Mucosa of rectum (tissue), 2 donors: Measurements from ENCODE around the gene MAP7.

ENCODE experiments used
- H3K27ac ChIP-seq, 2 donors: one replicate each; pipeline ENCODE4 v1.7.0; 2013; ENCODE audit warnings: inconsistent platforms in 2 of 2, low read depth in 2 of 2, low read length in 2 of 2
- H3K27me3 ChIP-seq, 2 donors: one replicate each; pipeline ENCODE4 v1.7.0; 2013; ENCODE audit warnings: low read length in 2 of 2; ENCODE audit not compliant: control insufficient read depth in 2 of 2, insufficient read depth in 2 of 2
- H3K36me3 ChIP-seq, 2 donors: one replicate each; pipeline ENCODE4 v1.7.0; 2013; ENCODE audit warnings: low read length in 2 of 2; ENCODE audit not compliant: control insufficient read depth in 2 of 2, insufficient read depth in 2 of 2
- H3K4me1 ChIP-seq, 2 donors: one replicate each; pipeline ENCODE4 v1.7.0; 2013; ENCODE audit warnings: low read length in 2 of 2, mild to moderate bottlenecking in 1 of 2; ENCODE audit not compliant: control insufficient read depth in 2 of 2, insufficient read depth in 2 of 2
- H3K4me3 ChIP-seq, 2 donors: one replicate each; pipeline ENCODE4 v1.7.0; 2013; ENCODE audit warnings: low read length in 2 of 2
- H3K9ac ChIP-seq, 2 donors: one replicate each; pipeline ENCODE4 v1.7.0; 2013; ENCODE audit warnings: low read length in 2 of 2, low read depth in 1 of 2, mild to moderate bottlenecking in 1 of 2
- H3K9me3 ChIP-seq, 2 donors: one replicate each; pipeline ENCODE4 v1.7.0; 2013; ENCODE audit warnings: low read length in 2 of 2; ENCODE audit not compliant: control insufficient read depth in 2 of 2
- donor health status: healthy.
- donor health status: Normal muscosa, but diverticular disease.

Gene MAP7

DNA sequence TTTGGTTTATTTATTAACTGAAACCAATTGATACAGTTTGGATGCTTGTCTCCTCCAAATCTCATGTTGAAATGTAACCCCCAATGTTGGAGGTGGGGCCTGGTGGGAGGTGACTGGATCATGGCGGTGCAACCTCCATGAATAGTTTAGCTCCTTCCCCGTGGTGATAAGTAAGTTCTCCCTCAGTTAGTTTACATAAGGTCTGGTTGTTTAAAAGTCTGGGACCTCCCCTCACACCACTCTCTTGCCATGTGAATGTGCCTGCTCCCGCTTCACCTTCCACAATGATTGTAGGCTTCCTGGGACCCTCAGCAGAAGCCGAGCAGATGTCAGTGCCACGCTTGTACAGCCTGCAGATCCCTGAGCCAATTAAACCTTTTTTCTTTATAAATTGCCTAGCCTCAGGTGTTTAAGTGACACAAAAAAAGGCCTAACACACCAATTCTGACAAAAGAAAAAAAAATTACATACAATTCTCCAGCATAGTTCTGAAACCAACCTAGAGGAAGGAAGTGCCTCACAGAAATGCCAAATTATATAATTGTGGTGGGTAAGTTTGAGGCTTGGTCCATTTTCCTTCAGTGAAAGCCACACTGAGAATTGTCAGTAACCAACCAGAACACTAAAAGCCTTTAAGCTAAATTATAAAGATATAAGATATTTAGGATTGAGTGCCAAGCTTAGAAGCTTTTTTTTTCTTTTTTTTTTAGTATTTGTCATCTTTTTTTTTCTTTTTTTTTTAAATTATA is 15.0 kb downstream of the MAP7 start:
- H3K27ac ChIP-seq = no peak overlapping the region
- no peaks in the 10 kb centered on the region for H3K27me3 ChIP-seq
- no peak overlapping the region for H3K4me3 ChIP-seq
- no peaks in the 10 kb centered on the region for H3K4me1 ChIP-seq
- no peak overlapping the region for H3K9ac ChIP-seq
- H3K36me3 ChIP-seq = no peaks in the 10 kb centered on the region
- no peaks in the 10 kb centered on the region for H3K9me3 ChIP-seq

DNA sequence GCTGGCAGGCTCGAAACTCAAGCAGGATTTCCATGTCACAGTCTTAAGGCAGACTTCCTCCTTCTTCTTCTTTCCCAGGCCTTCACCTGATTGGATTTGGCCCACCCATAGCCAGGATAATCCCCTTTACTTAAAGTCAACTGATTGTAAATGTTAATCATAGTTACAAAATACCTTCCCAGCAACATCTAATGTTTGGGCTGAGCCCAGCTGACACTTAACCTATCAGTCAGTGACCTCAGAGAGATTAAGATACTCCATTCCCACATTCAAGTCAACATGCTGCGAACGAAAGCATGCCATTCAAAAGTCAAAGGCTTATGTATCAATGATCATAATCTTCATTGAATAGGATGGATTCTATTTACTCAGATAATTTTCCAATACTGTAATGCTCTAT is 16.0 kb downstream of the MAP7 start:
- Histone ChIP-seq H3K27me3 (no peaks in the 10 kb centered on the region), H3K9me3 (no peaks in the 10 kb centered on the region), H3K27ac (no peak overlapping the region), H3K4me1 (no peaks in the 10 kb centered on the region), H3K4me3 (no peak overlapping the region), H3K9ac (no peak overlapping the region), H3K36me3 (no peaks in the 10 kb centered on the region)

DNA sequence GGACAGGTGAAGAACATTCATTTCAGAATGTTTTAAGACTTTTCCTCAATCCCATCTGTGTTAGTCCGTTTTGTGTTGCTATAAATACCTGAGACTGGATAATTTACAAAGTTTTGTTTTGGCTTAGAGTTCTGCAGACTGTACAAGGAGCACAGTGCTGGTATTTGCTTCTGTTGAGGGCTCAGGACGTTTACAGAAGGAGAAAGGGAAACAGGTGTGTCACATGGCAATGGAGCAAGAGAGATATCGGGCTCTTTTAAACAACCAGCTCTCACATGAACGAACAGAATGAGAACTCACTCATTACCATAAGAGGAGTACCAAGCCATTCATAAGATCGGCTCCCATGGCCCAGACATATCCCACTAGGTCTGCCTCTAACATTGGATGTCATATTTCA is 16.7 kb downstream of the MAP7 start:
- Histone ChIP-seq H3K4me3 (no peak overlapping the region), H3K4me1 (no peaks in the 10 kb centered on the region), H3K9me3 (no peaks in the 10 kb centered on the region), H3K27ac (no peak overlapping the region), H3K27me3 (no peaks in the 10 kb centered on the region), H3K36me3 (no peaks in the 10 kb centered on the region), H3K9ac (no peak overlapping the region)

DNA sequence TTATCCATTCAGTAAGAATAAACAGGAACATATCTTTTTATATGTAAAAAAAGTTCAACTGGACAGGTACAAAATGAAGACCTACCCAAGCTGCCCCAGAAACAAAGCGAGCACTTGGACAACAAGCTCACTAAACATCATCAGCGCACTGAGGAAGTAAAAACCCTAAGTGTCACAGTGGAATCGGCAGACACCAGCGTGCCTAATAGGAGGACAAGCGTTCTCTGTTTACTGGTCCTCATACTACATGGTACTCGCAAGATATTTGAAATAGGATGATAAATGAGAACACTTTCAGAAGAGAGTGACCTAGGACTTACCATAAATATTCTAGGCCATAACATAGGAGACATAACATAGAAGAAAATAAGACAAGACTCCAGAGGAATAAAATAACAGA is 18.2 kb downstream of the MAP7 start:
- no peaks in the 10 kb centered on the region for H3K27me3 ChIP-seq
- H3K9me3 ChIP-seq = no peaks in the 10 kb centered on the region
- no peak overlapping the region for H3K27ac ChIP-seq
- H3K9ac ChIP-seq = no peak overlapping the region
- no peaks in the 10 kb centered on the region for H3K4me1 ChIP-seq
- H3K4me3 ChIP-seq = no peak overlapping the region
- no peaks in the 10 kb centered on the region for H3K36me3 ChIP-seq

DNA sequence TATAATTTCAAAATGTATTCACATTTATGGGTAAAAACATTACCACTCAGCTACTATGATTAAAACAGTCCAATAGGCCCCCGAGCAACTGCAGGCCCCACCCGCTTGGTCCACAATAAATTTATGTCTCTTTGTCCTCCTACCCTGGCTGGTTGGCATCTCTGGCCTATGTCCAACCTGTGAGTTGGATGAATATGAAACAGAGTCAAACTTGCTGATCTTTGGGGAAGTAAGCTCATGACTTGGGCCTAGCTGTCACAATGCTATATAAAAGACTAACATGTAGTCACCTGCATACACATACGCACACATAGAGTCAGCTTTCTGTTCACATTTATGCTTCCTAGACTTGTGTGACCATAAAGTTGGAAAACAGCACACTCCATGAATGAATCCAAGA is 20.5 kb downstream of the MAP7 start:
- H3K27ac ChIP-seq = no peak overlapping the region
- H3K9me3 ChIP-seq = no peaks in the 10 kb centered on the region
- H3K27me3 ChIP-seq = no peaks in the 10 kb centered on the region
- no peak overlapping the region for H3K9ac ChIP-seq
- peaks cover 2 to 7% of the 10 kb centered on the region in 2 donors for H3K4me1 ChIP-seq
- no peak overlapping the region for H3K4me3 ChIP-seq
- H3K36me3 ChIP-seq = no peaks in the 10 kb centered on the region

- Histone ChIP-seq H3K27me3 (no peaks in the 10 kb centered on the region), H3K9ac (no peak overlapping the region), H3K4me3 (no peak overlapping the region), H3K27ac (no peak overlapping the region), H3K36me3 (no peaks in the 10 kb centered on the region), H3K9me3 (no peaks in the 10 kb centered on the region), H3K4me1 (peaks cover 2 to 7% of the 10 kb centered on the region in 2 donors)
These were observed 21.7 kb downstream of the MAP7 start for GRCh38 chr6:136528477-136528876.

DNA sequence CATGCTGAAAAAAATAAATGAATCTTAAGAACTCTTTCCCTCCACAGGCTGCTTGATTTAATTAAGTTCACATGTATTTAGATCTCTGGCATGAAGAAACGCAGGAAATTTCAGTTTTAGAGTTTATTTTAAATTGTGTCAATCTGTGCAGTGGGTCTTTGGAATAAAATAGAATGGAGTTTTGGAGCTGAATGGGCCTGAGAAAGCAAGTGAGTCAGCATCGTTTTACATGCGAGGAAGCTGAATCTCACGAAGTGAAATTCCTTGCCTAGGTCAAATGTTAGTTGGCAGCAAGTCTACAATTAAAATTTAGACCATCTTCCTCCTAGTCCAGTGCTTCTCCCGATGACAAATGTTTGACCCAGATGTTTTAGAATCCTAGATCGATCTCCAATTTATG is 22.4 kb downstream of the MAP7 start:
- Histone ChIP-seq H3K9me3 (no peaks in the 10 kb centered on the region), H3K27ac (no peak overlapping the region), H3K9ac (no peak overlapping the region), H3K4me1 (peaks cover 2 to 7% of the 10 kb centered on the region in 2 donors), H3K36me3 (no peaks in the 10 kb centered on the region), H3K27me3 (no peaks in the 10 kb centered on the region), H3K4me3 (no peak overlapping the region)

GRCh38 chr6:136526937-136527336 is 23.3 kb downstream of the MAP7 start:
- no peak overlapping the region for H3K9ac ChIP-seq
- H3K27ac ChIP-seq = no peak overlapping the region
- no peaks in the 10 kb centered on the region for H3K27me3 ChIP-seq
- H3K4me1 ChIP-seq = peaks cover 2 to 7% of the 10 kb centered on the region in 2 donors
- no peak overlapping the region for H3K4me3 ChIP-seq
- H3K9me3 ChIP-seq = no peaks in the 10 kb centered on the region
- no peaks in the 10 kb centered on the region for H3K36me3 ChIP-seq

GRCh38 chr6:136526196-136526930 is 23.9 kb downstream of the MAP7 start:
- H3K9me3 ChIP-seq = no peaks in the 10 kb centered on the region
- peak overlapping the region in 1 of 2 donors; percentile 10 for H3K4me3 ChIP-seq
- H3K27ac ChIP-seq = no peak overlapping the region
- H3K27me3 ChIP-seq = no peaks in the 10 kb centered on the region
- no peaks in the 10 kb centered on the region for H3K36me3 ChIP-seq
- peaks cover 2 to 7% of the 10 kb centered on the region in 2 donors for H3K4me1 ChIP-seq
- no peak overlapping the region for H3K9ac ChIP-seq

DNA sequence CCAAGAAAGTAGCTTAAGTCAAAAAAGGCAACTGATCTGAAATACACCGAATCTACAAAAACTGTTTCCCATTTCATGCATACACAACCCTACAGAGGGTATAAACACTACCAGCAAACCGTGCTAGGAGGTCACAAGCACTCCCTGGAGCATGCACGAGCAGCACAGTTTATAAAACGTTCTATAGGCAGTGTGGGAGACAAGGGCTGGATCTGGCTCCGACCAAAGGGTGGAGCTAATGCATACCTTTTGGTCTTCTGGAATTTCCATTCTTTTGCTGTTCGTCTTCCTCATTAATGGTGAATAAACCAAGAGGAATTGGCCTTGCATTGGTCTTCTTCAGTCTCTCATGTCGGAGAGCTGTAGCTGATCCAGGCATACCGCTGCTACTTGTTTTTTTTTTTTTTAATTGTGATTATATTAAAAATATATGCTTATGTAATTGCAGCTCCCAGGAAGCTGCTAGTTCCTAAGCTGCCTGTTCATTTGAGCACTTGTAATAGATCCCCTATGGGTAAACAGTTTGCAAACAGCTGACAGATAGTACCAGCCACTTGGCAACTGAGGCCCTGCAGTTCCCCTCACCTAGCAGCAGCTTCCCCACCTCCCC is 24.5 kb downstream of the MAP7 start:
- no peak overlapping the region for H3K4me3 ChIP-seq
- H3K27me3 ChIP-seq = no peaks in the 10 kb centered on the region
- H3K9me3 ChIP-seq = no peaks in the 10 kb centered on the region
- no peaks in the 10 kb centered on the region for H3K36me3 ChIP-seq
- H3K4me1 ChIP-seq = peaks cover 2 to 7% of the 10 kb centered on the region in 2 donors
- H3K27ac ChIP-seq = no peak overlapping the region
- no peak overlapping the region for H3K9ac ChIP-seq
